Measurements from ENCODE around the gene KRTAP2-2.
"Not testable (repeated sequence)": the region's sequence is repeated elsewhere in the genome, so short reads cannot be mapped to it uniquely, and the experiment has no call there.

Gene KRTAP2-2

GRCh38 chr17:41083427-41083826 lies 28.4 kb upstream of the KRTAP2-2 start:
- H3K4me2 ChIP-seq (ENCODE audit: low read depth, low read length, poor library complexity, severe bottlenecking); H4K20me1 ChIP-seq (ENCODE audit: low read depth, low read length); H3K27me3 ChIP-seq (ENCODE audit: low read length); H3F3A ChIP-seq (ENCODE audit: insufficient read depth); H2AFZ ChIP-seq (ENCODE audit: low read depth, low read length, severe bottlenecking); H3K9ac ChIP-seq (ENCODE audit: low read length); H3K36me3 ChIP-seq (ENCODE audit: low read length); H3K27ac ChIP-seq (ENCODE audit: low read depth, low read length); H3K9me2 ChIP-seq (replicated peaks; ENCODE audit: insufficient read depth, low read length); H3K9me3 ChIP-seq (ENCODE audit: insufficient read depth, low read length); H3K4me3 ChIP-seq (ENCODE audit: insufficient read depth, low read length, poor library complexity, severe bottlenecking); H3K79me2 ChIP-seq (ENCODE audit: insufficient read depth, low read length): not testable (repeated sequence)

GRCh38 chr17:41082626-41083025 lies 27.6 kb upstream of the KRTAP2-2 start:
- Histone ChIP-seq H3K79me2 (ENCODE audit: insufficient read depth, low read length) (no peaks in the 10 kb centered on the region), H3K9me2 (replicated peaks; ENCODE audit: insufficient read depth, low read length) (no peaks in the 10 kb centered on the region), H3K9me3 (ENCODE audit: insufficient read depth, low read length) (no peaks in the 10 kb centered on the region), H3K4me3 (ENCODE audit: insufficient read depth, low read length, poor library complexity, severe bottlenecking) (no peak overlapping the region), H4K20me1 (ENCODE audit: low read depth, low read length) (no peaks in the 10 kb centered on the region), H3K27ac (ENCODE audit: low read depth, low read length) (no peak overlapping the region), H3K36me3 (ENCODE audit: low read length) (no peaks in the 10 kb centered on the region), H2AFZ (ENCODE audit: low read depth, low read length, severe bottlenecking) (no peak overlapping the region), H3F3A (ENCODE audit: insufficient read depth) (no peaks in the 10 kb centered on the region), H3K27me3 (ENCODE audit: low read length) (no peaks in the 10 kb centered on the region), H3K9ac (ENCODE audit: low read length) (no peak overlapping the region), H3K4me2 (ENCODE audit: low read depth, low read length, poor library complexity, severe bottlenecking) (no peak overlapping the region)
- no peak for TF ChIP-seq EZH2phosphoT487 (conservative IDR thresholded peaks at IDR 0.05; ENCODE audit: low read length)
- no peak for TF ChIP-seq CTCF (IDR thresholded peaks at IDR 0.05; ENCODE audit: insufficient read depth, low read length, poor library complexity, severe bottlenecking)

GRCh38 chr17:41076788-41077187 lies 21.8 kb upstream of the KRTAP2-2 start:
- Histone ChIP-seq H3K27me3 (ENCODE audit: low read length) (no peaks in the 10 kb centered on the region), H3K27ac (ENCODE audit: low read depth, low read length) (no peak overlapping the region), H3K9ac (ENCODE audit: low read length) (no peak overlapping the region), H3K9me2 (replicated peaks; ENCODE audit: insufficient read depth, low read length) (no peaks in the 10 kb centered on the region), H2AFZ (ENCODE audit: low read depth, low read length, severe bottlenecking) (no peak overlapping the region), H3F3A (ENCODE audit: insufficient read depth) (no peaks in the 10 kb centered on the region), H3K36me3 (ENCODE audit: low read length) (no peaks in the 10 kb centered on the region), H3K79me2 (ENCODE audit: insufficient read depth, low read length) (no peaks in the 10 kb centered on the region), H3K4me3 (ENCODE audit: insufficient read depth, low read length, poor library complexity, severe bottlenecking) (no peak overlapping the region), H4K20me1 (ENCODE audit: low read depth, low read length) (no peaks in the 10 kb centered on the region), H3K9me3 (ENCODE audit: insufficient read depth, low read length) (no peaks in the 10 kb centered on the region), H3K4me2 (ENCODE audit: low read depth, low read length, poor library complexity, severe bottlenecking) (no peak overlapping the region)
- TF ChIP-seq CTCF (IDR thresholded peaks at IDR 0.05; ENCODE audit: insufficient read depth, low read length, poor library complexity, severe bottlenecking) (no peak), EZH2phosphoT487 (conservative IDR thresholded peaks at IDR 0.05; ENCODE audit: low read length) (no peak)

GRCh38 chr17:41073676-41074075 lies 18.6 kb upstream of the KRTAP2-2 start:
- Histone ChIP-seq H3F3A (ENCODE audit: insufficient read depth) (no peaks in the 10 kb centered on the region), H3K9me2 (replicated peaks; ENCODE audit: insufficient read depth, low read length) (no peaks in the 10 kb centered on the region), H3K4me3 (ENCODE audit: insufficient read depth, low read length, poor library complexity, severe bottlenecking) (no peak overlapping the region), H2AFZ (ENCODE audit: low read depth, low read length, severe bottlenecking) (no peak overlapping the region), H3K79me2 (ENCODE audit: insufficient read depth, low read length) (no peaks in the 10 kb centered on the region), H3K27ac (ENCODE audit: low read depth, low read length) (no peak overlapping the region), H3K27me3 (ENCODE audit: low read length) (no peaks in the 10 kb centered on the region), H3K36me3 (ENCODE audit: low read length) (no peaks in the 10 kb centered on the region), H3K9me3 (ENCODE audit: insufficient read depth, low read length) (no peaks in the 10 kb centered on the region), H3K4me2 (ENCODE audit: low read depth, low read length, poor library complexity, severe bottlenecking) (no peak overlapping the region), H4K20me1 (ENCODE audit: low read depth, low read length) (no peaks in the 10 kb centered on the region), H3K9ac (ENCODE audit: low read length) (no peak overlapping the region)
- TF ChIP-seq EZH2phosphoT487 (conservative IDR thresholded peaks at IDR 0.05; ENCODE audit: low read length) (no peak), CTCF (IDR thresholded peaks at IDR 0.05; ENCODE audit: insufficient read depth, low read length, poor library complexity, severe bottlenecking) (no peak)
